ENCODE results near the gene GHR.

- TF ChIP-seq, protein P1, sequence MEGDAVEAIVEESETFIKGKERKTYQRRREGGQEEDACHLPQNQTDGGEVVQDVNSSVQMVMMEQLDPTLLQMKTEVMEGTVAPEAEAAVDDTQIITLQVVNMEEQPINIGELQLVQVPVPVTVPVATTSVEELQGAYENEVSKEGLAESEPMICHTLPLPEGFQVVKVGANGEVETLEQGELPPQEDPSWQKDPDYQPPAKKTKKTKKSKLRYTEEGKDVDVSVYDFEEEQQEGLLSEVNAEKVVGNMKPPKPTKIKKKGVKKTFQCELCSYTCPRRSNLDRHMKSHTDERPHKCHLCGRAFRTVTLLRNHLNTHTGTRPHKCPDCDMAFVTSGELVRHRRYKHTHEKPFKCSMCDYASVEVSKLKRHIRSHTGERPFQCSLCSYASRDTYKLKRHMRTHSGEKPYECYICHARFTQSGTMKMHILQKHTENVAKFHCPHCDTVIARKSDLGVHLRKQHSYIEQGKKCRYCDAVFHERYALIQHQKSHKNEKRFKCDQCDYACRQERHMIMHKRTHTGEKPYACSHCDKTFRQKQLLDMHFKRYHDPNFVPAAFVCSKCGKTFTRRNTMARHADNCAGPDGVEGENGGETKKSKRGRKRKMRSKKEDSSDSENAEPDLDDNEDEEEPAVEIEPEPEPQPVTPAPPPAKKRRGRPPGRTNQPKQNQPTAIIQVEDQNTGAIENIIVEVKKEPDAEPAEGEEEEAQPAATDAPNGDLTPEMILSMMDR (IDR thresholded peaks at IDR 0.05): no peak
- no peak for TF ChIP-seq POLR2AphosphoS5 (IDR thresholded peaks at IDR 0.05)
- no peak for TF ChIP-seq POLR2A (IDR thresholded peaks at IDR 0.05)
These were observed 336.2 kb downstream of the GHR start for GRCh38 chr5:42759456-42759855.
